K562 (cell line): ENCODE data around the gene GNAQ. TPM values are rescaled to one million over a fixed set of nuclear protein-coding genes. Genes with fewer than 3 reads are reported as not detected.

Experiments used
- FOXK1 ChIP-seq: sonication (generic); formaldehyde crosslinking; IDR thresholded peaks from 2 replicates; pipeline ENCODE4 v1.8.0; 2022; ENCODE audit warnings: missing genetic modification reagents, mild to moderate bottlenecking, borderline replicate concordance
- HDAC6 ChIP-seq: IDR thresholded peaks from 2 replicates; pipeline ENCODE4 v1.6.1; 2012; ENCODE audit warnings: low read depth, mild to moderate bottlenecking, control low read depth, inconsistent platforms, low read length, moderate library complexity
- HEY1 ChIP-seq: fragments of 250-450 bp; sonication (Bioruptor Pico); IDR thresholded peaks from 2 replicates; pipeline ENCODE4 v1.5.0; 2020; ENCODE audit warnings: mild to moderate bottlenecking, moderate library complexity, borderline replicate concordance
- HNRNPLL ChIP-seq: fragments of 200-400 bp; formaldehyde crosslinking; IDR thresholded peaks from 2 replicates; pipeline ENCODE4 v1.6.1; 2017; ENCODE audit warnings: low read length, low read depth, mild to moderate bottlenecking; ENCODE audit not compliant: poor library complexity, severe bottlenecking
- SETDB1 ChIP-seq: IDR thresholded peaks from one replicate; pipeline ENCODE4 v1.6.1; 2012; ENCODE audit warnings: low read length, control low read depth, inconsistent platforms
- ZEB2 ChIP-seq: fragments of 450-650 bp; IDR thresholded peaks from 2 replicates; pipeline ENCODE4 v1.6.1; 2016
- ZNF224 ChIP-seq: sonication (generic); formaldehyde crosslinking; IDR thresholded peaks from 2 replicates; pipeline ENCODE4 v1.8.0; 2022; ENCODE audit warnings: mild to moderate bottlenecking, missing genetic modification reagents
- polyA plus RNA-seq, 8 experiments: library from polyadenylated mRNA; depleted of rRNA in 4 of 8; stranded (reverse) in 5 of 8; unstranded in 3 of 8; fragments of >200 nt; fragmentation: Nextera tagmentation in 2 of 8; fragmentation: Illumina TruSeq in 1 of 8; extraction: Ambion mirVana in 2 of 8; extraction: Trizol in 1 of 8; gene quantifications; 2 replicates each; pipeline versions ENCODE4 v1.2.1 to v1.2.3, GENCODE V29; 2011 to 2014; ENCODE audit warnings: inconsistent platforms in 1 of 8, missing spikeins in 1 of 8
- total RNA-seq, 7 experiments: library from RNA; depleted of rRNA in 6 of 7; stranded (reverse); fragments of >200 nt in 6 of 7; fragmentation: Illumina TruSeq in 2 of 7; extraction: Trizol in 2 of 7; gene quantifications; 2 replicates each; pipeline versions ENCODE4 v1.2.1 to v1.2.3, GENCODE V29; 2011 to 2021; ENCODE audit warnings: low replicate concordance in 1 of 7
- TF ChIP-seq, protein P1 (sequence below), 2 experiments: fragments of 450-650 bp in 1 of 2; sonication (generic) in 1 of 2; formaldehyde crosslinking in 1 of 2; IDR thresholded peaks; 2 replicates each; pipeline versions ENCODE4 v1.7.1 to v1.9.0; 2016 to 2022; ENCODE audit warnings: inconsistent platforms in 1 of 2, mild to moderate bottlenecking in 1 of 2, missing genetic modification reagents in 1 of 2
- TF ChIP-seq, protein P2 (sequence below): fragments of 250-450 bp; sonication (Bioruptor Pico); IDR thresholded peaks from 2 replicates; pipeline ENCODE4 v1.8.0; 2022; ENCODE audit warnings: moderate library complexity, mild to moderate bottlenecking, inconsistent platforms
- TF ChIP-seq, protein P3 (sequence below): sonication (generic); formaldehyde crosslinking; IDR thresholded peaks from 2 replicates; pipeline ENCODE4 v1.8.0; 2023; ENCODE audit warnings: mild to moderate bottlenecking, missing genetic modification reagents
- TF ChIP-seq, protein P4 (sequence below): sonication (generic); formaldehyde crosslinking; IDR thresholded peaks from 2 replicates; pipeline ENCODE4 v1.8.1; 2023; ENCODE audit warnings: mild to moderate bottlenecking, missing genetic modification reagents, moderate library complexity

Gene GNAQ
- total and polyA plus RNA-seq, 9 of the 15 experiments (the other 6 are each of a cell fraction or from before 2014, with no cell fraction given), result 4.8 to 27.9 (median 17.5) TPM

DNA sequence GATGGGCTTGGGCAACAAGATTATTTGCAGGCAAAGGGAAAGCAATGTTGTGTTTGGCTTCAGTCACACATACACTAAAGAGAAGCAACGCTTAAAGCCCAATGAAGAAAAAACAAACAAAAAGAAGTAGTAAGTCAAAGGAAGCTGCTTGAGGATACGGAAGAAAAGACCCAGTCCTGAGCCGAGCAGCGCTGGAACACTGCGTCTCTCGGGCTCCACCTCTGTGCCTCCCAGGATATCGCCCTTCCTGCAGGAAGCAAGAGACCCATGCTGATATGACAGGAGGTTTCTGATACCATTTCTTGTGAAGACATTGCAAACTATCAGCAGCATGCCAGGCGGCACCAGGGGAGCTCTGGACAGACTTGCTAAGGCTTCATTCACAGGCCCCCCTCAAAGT lies 9.9 kb downstream of the GNAQ start (continued):
- TF ChIP-seq, protein P1, sequence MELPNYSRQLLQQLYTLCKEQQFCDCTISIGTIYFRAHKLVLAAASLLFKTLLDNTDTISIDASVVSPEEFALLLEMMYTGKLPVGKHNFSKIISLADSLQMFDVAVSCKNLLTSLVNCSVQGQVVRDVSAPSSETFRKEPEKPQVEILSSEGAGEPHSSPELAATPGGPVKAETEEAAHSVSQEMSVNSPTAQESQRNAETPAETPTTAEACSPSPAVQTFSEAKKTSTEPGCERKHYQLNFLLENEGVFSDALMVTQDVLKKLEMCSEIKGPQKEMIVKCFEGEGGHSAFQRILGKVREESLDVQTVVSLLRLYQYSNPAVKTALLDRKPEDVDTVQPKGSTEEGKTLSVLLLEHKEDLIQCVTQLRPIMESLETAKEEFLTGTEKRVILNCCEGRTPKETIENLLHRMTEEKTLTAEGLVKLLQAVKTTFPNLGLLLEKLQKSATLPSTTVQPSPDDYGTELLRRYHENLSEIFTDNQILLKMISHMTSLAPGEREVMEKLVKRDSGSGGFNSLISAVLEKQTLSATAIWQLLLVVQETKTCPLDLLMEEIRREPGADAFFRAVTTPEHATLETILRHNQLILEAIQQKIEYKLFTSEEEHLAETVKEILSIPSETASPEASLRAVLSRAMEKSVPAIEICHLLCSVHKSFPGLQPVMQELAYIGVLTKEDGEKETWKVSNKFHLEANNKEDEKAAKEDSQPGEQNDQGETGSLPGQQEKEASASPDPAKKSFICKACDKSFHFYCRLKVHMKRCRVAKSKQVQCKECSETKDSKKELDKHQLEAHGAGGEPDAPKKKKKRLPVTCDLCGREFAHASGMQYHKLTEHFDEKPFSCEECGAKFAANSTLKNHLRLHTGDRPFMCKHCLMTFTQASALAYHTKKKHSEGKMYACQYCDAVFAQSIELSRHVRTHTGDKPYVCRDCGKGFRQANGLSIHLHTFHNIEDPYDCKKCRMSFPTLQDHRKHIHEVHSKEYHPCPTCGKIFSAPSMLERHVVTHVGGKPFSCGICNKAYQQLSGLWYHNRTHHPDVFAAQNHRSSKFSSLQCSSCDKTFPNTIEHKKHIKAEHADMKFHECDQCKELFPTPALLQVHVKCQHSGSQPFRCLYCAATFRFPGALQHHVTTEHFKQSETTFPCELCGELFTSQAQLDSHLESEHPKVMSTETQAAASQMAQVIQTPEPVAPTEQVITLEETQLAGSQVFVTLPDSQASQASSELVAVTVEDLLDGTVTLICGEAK (IDR thresholded peaks at IDR 0.05), result no peak
- TF ChIP-seq, protein P1 (CRISPR knock-in tag; IDR thresholded peaks at IDR 0.05), result no peak
- TF ChIP-seq, protein P2, sequence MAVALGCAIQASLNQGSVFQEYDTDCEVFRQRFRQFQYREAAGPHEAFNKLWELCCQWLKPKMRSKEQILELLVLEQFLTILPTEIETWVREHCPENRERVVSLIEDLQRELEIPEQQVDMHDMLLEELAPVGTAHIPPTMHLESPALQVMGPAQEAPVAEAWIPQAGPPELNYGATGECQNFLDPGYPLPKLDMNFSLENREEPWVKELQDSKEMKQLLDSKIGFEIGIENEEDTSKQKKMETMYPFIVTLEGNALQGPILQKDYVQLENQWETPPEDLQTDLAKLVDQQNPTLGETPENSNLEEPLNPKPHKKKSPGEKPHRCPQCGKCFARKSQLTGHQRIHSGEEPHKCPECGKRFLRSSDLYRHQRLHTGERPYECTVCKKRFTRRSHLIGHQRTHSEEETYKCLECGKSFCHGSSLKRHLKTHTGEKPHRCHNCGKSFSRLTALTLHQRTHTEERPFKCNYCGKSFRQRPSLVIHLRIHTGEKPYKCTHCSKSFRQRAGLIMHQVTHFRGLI (CRISPR knock-in tag), result no peak
- TF ChIP-seq SETDB1, result no peak
- no peak for TF ChIP-seq HNRNPLL
- no peak for TF ChIP-seq HDAC6
- no peak for TF ChIP-seq FOXK1 (CRISPR knock-in tag)
- TF ChIP-seq, protein P3, sequence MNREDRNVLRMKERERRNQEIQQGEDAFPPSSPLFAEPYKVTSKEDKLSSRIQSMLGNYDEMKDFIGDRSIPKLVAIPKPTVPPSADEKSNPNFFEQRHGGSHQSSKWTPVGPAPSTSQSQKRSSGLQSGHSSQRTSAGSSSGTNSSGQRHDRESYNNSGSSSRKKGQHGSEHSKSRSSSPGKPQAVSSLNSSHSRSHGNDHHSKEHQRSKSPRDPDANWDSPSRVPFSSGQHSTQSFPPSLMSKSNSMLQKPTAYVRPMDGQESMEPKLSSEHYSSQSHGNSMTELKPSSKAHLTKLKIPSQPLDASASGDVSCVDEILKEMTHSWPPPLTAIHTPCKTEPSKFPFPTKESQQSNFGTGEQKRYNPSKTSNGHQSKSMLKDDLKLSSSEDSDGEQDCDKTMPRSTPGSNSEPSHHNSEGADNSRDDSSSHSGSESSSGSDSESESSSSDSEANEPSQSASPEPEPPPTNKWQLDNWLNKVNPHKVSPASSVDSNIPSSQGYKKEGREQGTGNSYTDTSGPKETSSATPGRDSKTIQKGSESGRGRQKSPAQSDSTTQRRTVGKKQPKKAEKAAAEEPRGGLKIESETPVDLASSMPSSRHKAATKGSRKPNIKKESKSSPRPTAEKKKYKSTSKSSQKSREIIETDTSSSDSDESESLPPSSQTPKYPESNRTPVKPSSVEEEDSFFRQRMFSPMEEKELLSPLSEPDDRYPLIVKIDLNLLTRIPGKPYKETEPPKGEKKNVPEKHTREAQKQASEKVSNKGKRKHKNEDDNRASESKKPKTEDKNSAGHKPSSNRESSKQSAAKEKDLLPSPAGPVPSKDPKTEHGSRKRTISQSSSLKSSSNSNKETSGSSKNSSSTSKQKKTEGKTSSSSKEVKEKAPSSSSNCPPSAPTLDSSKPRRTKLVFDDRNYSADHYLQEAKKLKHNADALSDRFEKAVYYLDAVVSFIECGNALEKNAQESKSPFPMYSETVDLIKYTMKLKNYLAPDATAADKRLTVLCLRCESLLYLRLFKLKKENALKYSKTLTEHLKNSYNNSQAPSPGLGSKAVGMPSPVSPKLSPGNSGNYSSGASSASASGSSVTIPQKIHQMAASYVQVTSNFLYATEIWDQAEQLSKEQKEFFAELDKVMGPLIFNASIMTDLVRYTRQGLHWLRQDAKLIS (CRISPR knock-in tag), result no peak
- TF ChIP-seq, protein P4, sequence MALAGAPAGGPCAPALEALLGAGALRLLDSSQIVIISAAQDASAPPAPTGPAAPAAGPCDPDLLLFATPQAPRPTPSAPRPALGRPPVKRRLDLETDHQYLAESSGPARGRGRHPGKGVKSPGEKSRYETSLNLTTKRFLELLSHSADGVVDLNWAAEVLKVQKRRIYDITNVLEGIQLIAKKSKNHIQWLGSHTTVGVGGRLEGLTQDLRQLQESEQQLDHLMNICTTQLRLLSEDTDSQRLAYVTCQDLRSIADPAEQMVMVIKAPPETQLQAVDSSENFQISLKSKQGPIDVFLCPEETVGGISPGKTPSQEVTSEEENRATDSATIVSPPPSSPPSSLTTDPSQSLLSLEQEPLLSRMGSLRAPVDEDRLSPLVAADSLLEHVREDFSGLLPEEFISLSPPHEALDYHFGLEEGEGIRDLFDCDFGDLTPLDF (CRISPR knock-in tag), result no peak
- TF ChIP-seq HEY1 (CRISPR knock-in tag), result no peak
- no peak for TF ChIP-seq ZNF224
- no peak for TF ChIP-seq ZEB2
